Lung (tissue), 12 donors: ENCODE results near the gene SLC22A23. TPM values are rescaled to one million over a fixed set of nuclear protein-coding genes. Genes with fewer than 3 reads are reported as not detected.

Experiments
- ATAC-seq: fragments of 200-7000 bp; cut with Tn5 transposase; one replicate; pipeline ENCODE4 v1.9.1; 2020; ENCODE audit warnings: moderate number of reproducible peaks; ENCODE audit not compliant: insufficient read depth, low FRiP score
- DNase-seq, 3 donors: peaks; one replicate each; pipeline ENCODE4 v3.0.0-alpha.2; 2013 to 2017
- H3K27ac ChIP-seq, 2 donors: one replicate each; pipeline ENCODE4 v1.5.1; 2013; ENCODE audit warnings: mild to moderate bottlenecking in 2 of 2, moderate library complexity in 2 of 2, control low read depth in 1 of 2, inconsistent platforms in 1 of 2, low read depth in 1 of 2, low read length in 1 of 2
- H3K27me3 ChIP-seq, 3 donors: one replicate each; pipeline ENCODE4 v1.5.1; 2013; ENCODE audit warnings: low read length in 2 of 3; ENCODE audit not compliant: control insufficient read depth in 3 of 3, insufficient read depth in 3 of 3
- H3K36me3 ChIP-seq, 4 donors: one replicate each; pipeline ENCODE4 v1.5.1; 2013; ENCODE audit warnings: low read length in 4 of 4, mild to moderate bottlenecking in 1 of 4, moderate library complexity in 1 of 4; ENCODE audit not compliant: control insufficient read depth in 4 of 4, insufficient read depth in 4 of 4
- H3K4me1 ChIP-seq, 5 donors: one replicate each; pipeline ENCODE4 v1.5.1; 2013; ENCODE audit warnings: low read length in 5 of 5, mild to moderate bottlenecking in 2 of 5, moderate library complexity in 1 of 5; ENCODE audit not compliant: control insufficient read depth in 5 of 5, insufficient read depth in 5 of 5
- H3K4me3 ChIP-seq: one replicate; pipeline ENCODE4 v1.5.1; 2013; ENCODE audit warnings: mild to moderate bottlenecking, control low read depth, moderate library complexity
- H3K9ac ChIP-seq, 2 donors: one replicate each; pipeline ENCODE4 v1.5.1; 2013; ENCODE audit warnings: low read length in 2 of 2, control low read depth in 1 of 2; ENCODE audit not compliant: insufficient read depth in 1 of 2
- H3K9me3 ChIP-seq, 4 donors: one replicate each; pipeline ENCODE4 v1.5.1; 2013; ENCODE audit warnings: low read length in 3 of 4, mild to moderate bottlenecking in 1 of 4, moderate library complexity in 1 of 4; ENCODE audit not compliant: control insufficient read depth in 4 of 4, insufficient read depth in 3 of 4
- CTCF ChIP-seq: IDR thresholded peaks from 2 replicates; pipeline ENCODE4 v1.5.1; 2012; ENCODE audit warnings: mild to moderate bottlenecking; ENCODE audit errors: control extremely low read depth, extremely low read depth
- WGBS, 2 donors: extraction: QIAGEN DNeasy Blood & Tissue Kit; methylation state at CpG; one replicate each; pipeline ENCODE4 v1.1.7; 2013; 5-methylcytosine and 5-hydroxymethylcytosine counted together
- polyA plus RNA-seq, 2 donors: library from polyadenylated mRNA; stranded (reverse); fragments of 200-250 nt; gene quantifications; one replicate each; pipeline ENCODE4 v1.2.1, GENCODE V29; 2013
- total RNA-seq, 2 donors: library from RNA; depleted of rRNA in 1 of 2; stranded (reverse); fragments of >200 nt in 1 of 2; gene quantifications; one replicate each; pipeline ENCODE4 v1.2.1, GENCODE V29; 2014 to 2021
- donor health status: control.
- donor health status: control.
- donor health status: Bipolar disorder and iron deficiency.
- donor health status: healthy.
- donor health status: DM: yes; HTN: yes; CAD: no.

SLC22A23 gene
- total and polyA plus RNA-seq, 4 donors: 6.6 to 45.6 (median 24.1) TPM

GRCh38 chr6:3286641-3287171, 170.1 kb downstream of the SLC22A23 start:
- H3K9ac ChIP-seq: no peak overlapping the region
- H3K9me3 ChIP-seq: no peaks in the 10 kb centered on the region
- ATAC-seq (no peak), DNase-seq (peak in 1 of 3 donors; percentile 12)
- H3K27ac ChIP-seq: no peak overlapping the region
- H3K4me3 ChIP-seq: no peak overlapping the region
- H3K36me3 ChIP-seq: peaks cover 0 to 28% (median 14%) of the 10 kb centered on the region in 4 donors
- no peak for TF ChIP-seq CTCF
- no peaks in the 10 kb centered on the region for H3K27me3 ChIP-seq
- WGBS, 2 donors: 95 to 96% methylated on average over 24 of the region's 24 CpGs
- peaks cover 0 to 12% (median 10%) of the 10 kb centered on the region in 5 donors for H3K4me1 ChIP-seq

- Histone ChIP-seq H3K36me3 (peaks cover 0 to 26% (median 14%) of the 10 kb centered on the region in 4 donors), H3K9me3 (no peaks in the 10 kb centered on the region), H3K27ac (no peak overlapping the region), H3K4me1 (peaks cover 0 to 19% (median 10%) of the 10 kb centered on the region in 5 donors), H3K9ac (no peak overlapping the region), H3K4me3 (no peak overlapping the region), H3K27me3 (no peaks in the 10 kb centered on the region)
- DNase-seq (peak in 1 of 3 donors; percentile 9), ATAC-seq (no peak)
- 89 to 92% methylated on average over 14 of the region's 14 CpGs for WGBS, 2 donors
- TF ChIP-seq CTCF: no peak
Measured at GRCh38 chr6:3285732-3286131, 171.1 kb downstream of the SLC22A23 start.

GRCh38 chr6:3285049-3285639, 171.7 kb downstream of the SLC22A23 start:
- no peak overlapping the region for H3K27ac ChIP-seq
- TF ChIP-seq CTCF: no peak
- H3K36me3 ChIP-seq: peaks cover 0 to 22% (median 13%) of the 10 kb centered on the region in 4 donors
- H3K27me3 ChIP-seq: no peaks in the 10 kb centered on the region
- H3K9me3 ChIP-seq: no peaks in the 10 kb centered on the region
- 94 to 95% methylated on average over 19 of the region's 19 CpGs for WGBS, 2 donors
- no peak overlapping the region for H3K9ac ChIP-seq
- ATAC-seq (no peak), DNase-seq (peak in 1 of 3 donors; percentile 6)
- H3K4me1 ChIP-seq: peaks cover 0 to 19% (median 10%) of the 10 kb centered on the region in 5 donors
- H3K4me3 ChIP-seq: no peak overlapping the region
